Measurements from ENCODE around the gene IRS2.

DNA sequence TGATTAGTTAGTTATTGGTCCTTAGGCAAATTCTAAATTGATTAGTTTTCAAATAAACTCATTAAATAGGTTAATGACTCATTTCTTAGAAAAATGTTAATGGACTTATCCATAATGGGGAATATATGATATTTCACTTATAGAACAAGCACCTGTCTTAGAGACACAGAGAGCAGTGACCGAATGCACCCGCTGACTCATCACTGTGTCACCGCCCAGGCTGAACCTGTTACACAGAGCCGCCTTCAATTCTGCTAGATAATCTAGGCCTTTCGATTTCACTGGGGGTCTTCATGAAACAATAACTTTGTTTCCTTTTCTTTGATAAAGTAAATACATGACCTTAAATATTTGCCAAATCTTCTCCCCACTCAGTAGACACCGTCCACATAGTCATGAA, 13.1 kb downstream of the IRS2 start:
- TF ChIP-seq, protein P1, sequence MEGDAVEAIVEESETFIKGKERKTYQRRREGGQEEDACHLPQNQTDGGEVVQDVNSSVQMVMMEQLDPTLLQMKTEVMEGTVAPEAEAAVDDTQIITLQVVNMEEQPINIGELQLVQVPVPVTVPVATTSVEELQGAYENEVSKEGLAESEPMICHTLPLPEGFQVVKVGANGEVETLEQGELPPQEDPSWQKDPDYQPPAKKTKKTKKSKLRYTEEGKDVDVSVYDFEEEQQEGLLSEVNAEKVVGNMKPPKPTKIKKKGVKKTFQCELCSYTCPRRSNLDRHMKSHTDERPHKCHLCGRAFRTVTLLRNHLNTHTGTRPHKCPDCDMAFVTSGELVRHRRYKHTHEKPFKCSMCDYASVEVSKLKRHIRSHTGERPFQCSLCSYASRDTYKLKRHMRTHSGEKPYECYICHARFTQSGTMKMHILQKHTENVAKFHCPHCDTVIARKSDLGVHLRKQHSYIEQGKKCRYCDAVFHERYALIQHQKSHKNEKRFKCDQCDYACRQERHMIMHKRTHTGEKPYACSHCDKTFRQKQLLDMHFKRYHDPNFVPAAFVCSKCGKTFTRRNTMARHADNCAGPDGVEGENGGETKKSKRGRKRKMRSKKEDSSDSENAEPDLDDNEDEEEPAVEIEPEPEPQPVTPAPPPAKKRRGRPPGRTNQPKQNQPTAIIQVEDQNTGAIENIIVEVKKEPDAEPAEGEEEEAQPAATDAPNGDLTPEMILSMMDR (IDR thresholded peaks at IDR 0.05): no peak
- no peak for TF ChIP-seq POLR2A (IDR thresholded peaks at IDR 0.05)

All from body of pancreas (tissue), 4 donors.